Posterior vena cava (tissue), 2 donors: ENCODE data around the gene MACROD2. TPM values are rescaled to one million over a fixed set of nuclear protein-coding genes. Genes with fewer than 3 reads are reported as not detected.

ENCODE experiments used
- DNase-seq: peaks from one replicate; pipeline ENCODE4 v3.0.0-alpha.2; 2020; ENCODE audit warnings: low spot score
- intact Hi-C, 2 donors: fragments of 100-400 bp; cut with DNase I; formaldehyde crosslinking; loops; one replicate each; pipeline versions ENCODE4 v1.14.1 to v1.14.2; 2022 to 2023
- total RNA-seq, 2 donors: library from RNA; stranded (reverse); fragmentation: NEBNext Ultra II Directional; extraction: Animal tissue kit (Norgen Biotek cat#: 25700); gene quantifications; one replicate each; pipeline ENCODE4 v1.2.1, GENCODE V29; 2021
- donor health status: DM: yes; HTN: yes; CAD: no.
- donor health status: DM: yes; HTN: yes; CAD: no.

MACROD2 gene
- total RNA-seq, 2 donors from 2014 or later = 15.5 to 25.5 TPM

- DNase-seq = no peak
Measured at GRCh38 chr20:15042723-15043122, 1047.4 kb downstream of the MACROD2 start.

GRCh38 chr20:15045246-15045645 is 1049.9 kb downstream of the MACROD2 start:
- DNase-seq = peak; percentile 85
- intact Hi-C loops = no loop called here

More at GRCh38 chr20:15042723-15043122, 1047.4 kb downstream of the MACROD2 start:
- intact Hi-C loops = no loop called here

GRCh38 chr20:15047042-15047441 is 1051.7 kb downstream of the MACROD2 start:
- no peak for DNase-seq
- intact Hi-C loops = no loop called here

GRCh38 chr20:15047601-15048000 is 1052.3 kb downstream of the MACROD2 start:
- DNase-seq = no peak
- intact Hi-C loops = no loop called here

GRCh38 chr20:15056246-15056645 is 1060.9 kb downstream of the MACROD2 start:
- DNase-seq = no peak
- intact Hi-C loops = loop anchor here in 1 of 2 donors (10.0 kb wide), 1 partner anchor 759 kb away; no protein-coding TSS in a partner anchor

- DNase-seq = no peak
- intact Hi-C loops = loop anchor here in 1 of 2 donors (10.0 kb wide), 1 partner anchor 756 kb away; no protein-coding TSS in a partner anchor
Measured at GRCh38 chr20:15058841-15059240, 1063.5 kb downstream of the MACROD2 start.

- no peak for DNase-seq
- intact Hi-C loops = loop anchor here in 1 of 2 donors (10.0 kb wide), 1 partner anchor 755 kb away; no protein-coding TSS in a partner anchor
Measured at GRCh38 chr20:15059438-15059837, 1064.1 kb downstream of the MACROD2 start.

GRCh38 chr20:15060265-15061060 is 1065.1 kb downstream of the MACROD2 start:
- intact Hi-C loops = no loop called here
- DNase-seq = no peak

- intact Hi-C loops = no loop called here
- no peak for DNase-seq
Measured at GRCh38 chr20:15061061-15061430, 1065.7 kb downstream of the MACROD2 start.

GRCh38 chr20:15061955-15062354 is 1066.6 kb downstream of the MACROD2 start:
- intact Hi-C loops = no loop called here
- DNase-seq = no peak

- intact Hi-C loops = no loop called here
- DNase-seq = no peak
Measured at GRCh38 chr20:15063081-15063480, 1067.8 kb downstream of the MACROD2 start.

- no peak for DNase-seq
- intact Hi-C loops = no loop called here
Measured at GRCh38 chr20:15064741-15065140, 1069.4 kb downstream of the MACROD2 start.

GRCh38 chr20:15065794-15066193 is 1070.5 kb downstream of the MACROD2 start:
- intact Hi-C loops = no loop called here
- no peak for DNase-seq

GRCh38 chr20:15068486-15068885 is 1073.2 kb downstream of the MACROD2 start:
- intact Hi-C loops = no loop called here
- no peak for DNase-seq

GRCh38 chr20:15069355-15069754 is 1074.0 kb downstream of the MACROD2 start:
- intact Hi-C loops = no loop called here
- no peak for DNase-seq

GRCh38 chr20:15071085-15071808 is 1075.9 kb downstream of the MACROD2 start:
- intact Hi-C loops = no loop called here
- no peak for DNase-seq

- intact Hi-C loops = no loop called here
Measured at GRCh38 chr20:15072316-15072715, 1077.0 kb downstream of the MACROD2 start.

GRCh38 chr20:15075586-15075985 is 1080.3 kb downstream of the MACROD2 start:
- DNase-seq = no peak
- intact Hi-C loops = no loop called here

More at GRCh38 chr20:15072316-15072715, 1077.0 kb downstream of the MACROD2 start:
- no peak for DNase-seq

GRCh38 chr20:15076785-15077184 is 1081.5 kb downstream of the MACROD2 start:
- intact Hi-C loops = no loop called here
- no peak for DNase-seq

GRCh38 chr20:15077733-15078250 is 1082.5 kb downstream of the MACROD2 start:
- DNase-seq = no peak
- intact Hi-C loops = no loop called here
